Esophagus mucosa (tissue), 1 donor: ENCODE measurements around the gene GAST. TPM values are rescaled to one million over a fixed set of nuclear protein-coding genes. Genes with fewer than 3 reads are reported as not detected.
"Not testable (repeated sequence)": the region's sequence is repeated elsewhere in the genome, so short reads cannot be mapped to it uniquely, and the experiment has no call there.

Experiments
- ATAC-seq: fragments of 200-7000 bp; cut with Tn5 transposase; one replicate; pipeline ENCODE4 v1.9.1; 2020
- total RNA-seq: library from RNA; stranded (reverse); gene quantifications from one replicate; pipeline ENCODE4 v1.2.4, GENCODE V29; 2023
- donor health status: DM: yes; HTN: yes; CAD: no.

The GAST gene
- total RNA-seq, 1 donor from 2014 or later: not detected

DNA sequence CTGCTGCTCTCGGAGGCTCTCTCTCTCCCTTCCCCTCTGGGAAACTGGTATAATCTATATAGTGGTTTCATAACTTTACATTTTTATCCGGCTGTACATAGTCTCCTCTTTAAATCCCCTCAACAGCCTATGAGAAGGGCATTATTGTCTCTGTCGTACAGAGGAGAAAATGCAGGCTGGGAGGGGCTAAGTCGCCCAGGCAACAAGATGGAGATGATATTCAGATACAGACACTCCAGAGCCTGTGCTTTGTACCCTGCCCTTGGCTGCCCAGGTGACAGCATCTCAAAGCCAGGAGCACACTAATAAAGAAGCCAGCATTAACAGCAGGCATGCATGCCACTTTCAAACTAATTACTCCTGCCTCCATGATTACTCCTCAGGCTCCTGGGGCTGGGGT is 28.1 kb upstream of the GAST start:
- no peak for ATAC-seq

DNA sequence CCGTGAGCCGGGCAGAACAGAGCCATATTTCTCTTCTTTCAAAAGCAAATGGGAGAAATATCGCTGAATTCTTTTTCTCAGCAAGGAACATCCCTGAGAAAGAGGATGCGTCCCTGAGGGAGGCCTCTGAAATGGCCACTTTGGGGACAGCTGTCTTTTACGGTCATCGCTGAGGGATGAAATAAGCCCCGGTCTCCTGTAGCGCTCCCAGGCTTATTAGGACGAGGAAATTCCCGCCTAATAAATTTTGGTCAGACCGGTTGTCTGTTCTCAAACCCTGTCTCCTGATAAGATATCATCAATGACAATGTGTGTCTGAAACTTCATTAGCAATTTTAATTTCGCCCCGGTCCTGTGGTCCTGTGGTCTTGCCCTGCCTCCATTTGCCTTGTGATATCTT is 26.4 kb upstream of the GAST start:
- ATAC-seq: not testable (repeated sequence)

DNA sequence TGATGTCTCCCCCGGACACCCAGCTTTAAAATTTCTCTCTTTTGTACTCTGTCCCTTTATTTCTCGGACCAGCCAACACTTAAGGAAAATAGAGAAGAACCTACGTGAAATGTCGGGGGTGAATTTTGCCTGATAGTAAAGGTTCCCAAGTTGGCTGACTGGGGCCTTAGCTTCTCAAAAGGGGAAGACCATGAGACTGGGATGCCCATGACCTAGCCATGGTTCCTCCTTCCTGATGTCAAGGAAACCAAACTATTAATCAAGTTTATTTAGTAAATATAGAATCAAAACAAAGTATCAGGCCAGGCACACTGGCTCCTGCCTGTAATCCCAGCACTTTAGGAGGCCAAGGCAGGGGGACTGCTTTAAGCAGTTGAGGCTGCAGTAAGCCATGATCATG is 25.9 kb upstream of the GAST start:
- no peak for ATAC-seq

DNA sequence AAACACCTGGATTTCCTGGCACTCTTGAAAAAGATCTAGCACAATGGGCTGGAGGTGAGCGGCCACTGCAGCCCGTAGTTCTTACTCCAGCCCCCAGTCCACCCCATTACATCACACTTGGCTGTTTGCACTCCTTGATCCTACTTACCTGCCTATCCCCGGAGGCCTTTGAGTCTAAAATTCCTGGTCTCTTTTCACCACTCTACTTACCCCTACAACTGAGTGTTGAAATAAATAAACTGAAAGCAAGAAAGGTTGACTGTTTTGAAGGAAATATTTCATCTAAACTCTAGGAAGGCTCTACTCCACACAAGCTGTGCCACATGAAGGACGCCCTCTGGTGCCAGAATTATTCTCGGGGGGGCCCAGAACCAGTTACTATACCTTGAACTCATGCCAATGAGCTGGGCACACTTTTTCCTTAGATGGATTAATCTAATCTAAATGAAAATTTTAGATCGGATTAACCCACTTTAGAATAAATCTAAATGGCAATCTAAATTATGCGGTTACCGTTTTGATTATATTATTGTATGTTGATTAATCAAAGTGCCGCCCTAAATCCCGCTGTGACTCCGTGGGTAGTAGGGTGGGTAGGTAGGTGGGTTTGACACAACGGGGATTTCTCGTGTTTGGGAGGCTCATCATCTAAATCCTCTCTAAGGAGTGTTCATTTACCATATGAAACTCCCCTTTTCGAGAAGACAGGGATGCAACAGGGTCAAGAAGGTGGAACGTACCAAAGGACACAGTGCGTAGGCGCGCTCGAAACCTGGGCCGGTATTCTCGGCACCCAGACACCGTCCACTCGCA is 24.1 kb upstream of the GAST start:
- ATAC-seq: no peak

DNA sequence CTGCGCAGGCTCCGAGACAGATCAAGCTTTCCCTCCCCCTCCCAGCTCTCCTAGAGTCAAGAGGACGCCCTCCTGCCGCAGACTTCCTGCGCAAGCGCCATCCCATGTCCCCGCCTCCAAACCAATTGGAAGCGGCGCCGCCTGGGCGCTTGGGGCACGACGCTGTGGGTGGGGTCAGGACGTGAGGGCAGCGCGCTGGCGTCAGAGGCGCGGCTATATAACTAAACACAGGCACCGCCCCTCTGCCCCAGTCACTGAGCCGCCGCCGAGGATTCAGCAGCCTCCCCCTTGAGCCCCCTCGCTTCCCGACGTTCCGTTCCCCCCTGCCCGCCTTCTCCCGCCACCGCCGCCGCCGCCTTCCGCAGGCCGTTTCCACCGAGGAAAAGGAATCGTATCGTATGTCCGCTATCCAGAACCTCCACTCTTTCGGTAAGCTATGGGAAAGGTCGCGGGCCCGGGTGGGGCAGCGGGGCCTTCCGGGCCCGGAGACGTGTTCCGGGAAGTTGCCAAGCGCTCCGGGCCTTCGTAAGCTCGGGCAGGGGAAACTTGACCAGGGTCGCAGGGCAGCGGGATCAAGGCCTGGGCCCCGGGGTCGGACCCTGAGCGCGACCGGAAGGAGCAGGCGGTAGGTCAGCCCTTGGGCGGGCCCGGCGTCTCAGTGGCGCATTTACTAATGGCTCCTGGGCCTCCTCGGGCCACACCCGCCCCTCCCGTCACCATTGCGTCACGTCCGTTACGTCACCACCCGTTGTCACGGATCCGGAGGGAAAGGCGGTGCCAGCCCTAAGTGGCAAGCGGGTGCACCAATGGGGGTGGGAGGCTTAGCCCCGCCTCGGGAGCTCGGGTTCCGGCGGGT is 23.3 kb upstream of the GAST start, which contains the start of gene EIF1:
Gene EIF1, plus strand, starts transcription at position 245 of the 856 bp plus-strand sequence. Its CDS starts 154 bp downstream, at position 399.
- ATAC-seq: peak; percentile 86

DNA sequence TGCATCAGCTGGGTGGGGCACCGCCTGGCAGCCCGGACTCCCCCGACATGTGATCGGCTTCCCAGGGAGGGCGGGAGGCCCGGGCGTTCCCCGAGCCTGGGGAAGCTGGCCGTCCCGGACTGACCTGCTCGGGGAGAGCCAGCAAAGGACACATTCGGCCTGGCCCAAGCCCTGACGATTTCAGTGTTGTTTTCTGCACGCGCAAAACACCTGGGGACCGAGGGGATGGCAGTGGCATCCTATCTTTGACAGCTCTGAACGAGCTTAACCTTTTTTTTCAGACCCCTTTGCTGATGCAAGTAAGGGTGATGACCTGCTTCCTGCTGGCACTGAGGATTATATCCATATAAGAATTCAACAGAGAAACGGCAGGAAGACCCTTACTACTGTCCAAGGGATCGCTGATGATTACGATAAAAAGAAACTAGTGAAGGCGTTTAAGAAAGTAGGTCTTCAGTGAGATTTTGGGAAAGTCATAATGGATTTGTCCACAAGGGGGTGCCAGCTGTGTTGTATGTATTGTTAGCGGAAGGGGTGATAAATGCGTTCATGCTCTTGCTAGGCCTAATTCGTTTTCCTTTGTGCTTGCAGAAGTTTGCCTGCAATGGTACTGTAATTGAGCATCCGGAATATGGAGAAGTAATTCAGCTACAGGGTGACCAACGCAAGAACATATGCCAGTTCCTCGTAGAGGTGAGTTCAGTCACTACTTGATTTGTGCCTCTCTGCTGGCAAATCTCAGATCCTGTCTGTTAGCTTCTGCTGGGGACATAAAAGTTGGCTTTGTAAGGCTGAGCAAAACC is 22.4 kb upstream of the GAST start:
- no peak for ATAC-seq

DNA sequence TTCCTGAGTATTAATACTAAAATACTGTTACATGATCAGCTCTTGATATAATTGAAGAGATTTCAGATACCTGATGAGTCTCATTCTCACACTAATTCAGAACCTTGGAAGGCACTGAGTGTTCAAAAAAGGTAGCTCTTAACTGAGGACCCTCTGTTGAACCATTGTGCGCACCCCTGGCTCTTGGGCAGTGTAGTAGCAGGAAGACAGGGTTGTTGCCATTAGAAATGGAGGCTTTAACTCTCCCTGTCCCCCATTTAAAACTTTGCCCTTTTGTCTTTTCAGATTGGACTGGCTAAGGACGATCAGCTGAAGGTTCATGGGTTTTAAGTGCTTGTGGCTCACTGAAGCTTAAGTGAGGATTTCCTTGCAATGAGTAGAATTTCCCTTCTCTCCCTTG is 21.6 kb upstream of the GAST start:
- ATAC-seq: no peak

DNA sequence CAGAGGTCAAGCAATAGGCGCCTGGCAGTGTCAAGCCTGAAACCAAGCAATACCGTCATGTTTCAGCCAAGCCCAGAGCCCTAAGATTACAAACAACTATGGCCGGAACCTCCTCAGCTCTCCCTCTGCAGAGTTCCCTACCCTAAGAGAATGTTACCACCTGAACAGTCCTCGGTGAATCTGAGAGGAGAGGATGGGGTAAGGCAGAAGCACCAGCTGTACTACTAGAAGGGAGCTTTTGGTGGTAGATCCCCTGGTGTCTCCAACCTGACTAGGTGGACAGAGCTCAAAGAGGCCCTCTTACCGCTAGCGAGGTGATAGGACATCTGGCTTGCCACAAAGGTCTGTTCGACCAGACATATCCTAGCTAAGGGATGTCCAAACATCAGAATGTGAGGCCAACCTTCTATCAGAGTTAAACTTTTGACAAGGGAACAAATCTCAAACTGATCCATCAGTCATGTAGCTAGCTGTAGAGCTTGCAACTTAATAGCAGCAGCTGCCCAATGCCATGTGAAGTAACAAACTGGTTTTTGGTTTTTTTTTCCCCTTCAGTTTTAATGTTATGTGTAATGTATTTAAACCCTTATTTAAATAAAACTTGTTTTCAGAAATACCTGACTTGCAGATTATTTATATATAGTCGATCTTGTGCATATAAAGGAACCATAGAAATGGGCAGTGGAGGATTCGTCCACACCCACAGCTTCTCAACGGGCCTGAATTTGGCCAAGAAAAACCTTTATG is 20.9 kb upstream of the GAST start:
- no peak for ATAC-seq

DNA sequence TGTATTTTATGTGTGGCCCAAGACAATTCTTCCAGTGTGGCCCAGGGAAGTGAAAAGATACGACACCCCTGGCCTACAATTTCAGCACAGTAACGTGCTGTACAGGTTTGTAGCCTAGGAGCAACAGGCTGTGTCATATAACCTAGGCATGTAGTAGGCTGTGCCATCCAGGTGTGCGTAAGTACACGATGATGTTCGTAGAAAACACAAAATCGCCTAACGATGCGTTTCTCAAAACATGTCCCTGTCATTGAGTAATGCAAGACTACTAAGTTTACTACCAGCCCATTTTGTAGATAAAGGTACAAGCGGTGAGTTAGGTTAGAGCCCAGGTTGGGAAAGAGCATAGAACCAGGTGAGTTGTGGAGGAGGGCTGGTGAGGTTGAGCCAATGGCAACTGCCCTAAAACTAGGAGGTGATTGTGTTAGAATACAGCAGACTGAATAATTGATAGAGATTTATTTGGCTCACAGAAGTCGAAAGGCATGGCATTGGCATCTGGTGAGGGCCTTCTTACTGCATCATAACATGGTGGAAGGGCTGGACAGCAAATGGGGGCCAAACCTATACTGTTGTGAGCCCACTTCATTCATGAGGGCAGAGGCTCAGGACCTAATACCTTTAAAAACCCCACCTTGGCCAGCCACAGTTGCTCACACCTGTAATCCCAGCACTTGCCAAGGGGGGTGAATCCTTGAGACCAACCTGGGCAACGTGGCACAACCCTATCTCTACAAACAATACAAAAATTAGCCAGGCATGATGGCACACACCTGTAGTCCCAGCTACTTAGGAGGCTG is 19.2 kb upstream of the GAST start:
- ATAC-seq: no peak

DNA sequence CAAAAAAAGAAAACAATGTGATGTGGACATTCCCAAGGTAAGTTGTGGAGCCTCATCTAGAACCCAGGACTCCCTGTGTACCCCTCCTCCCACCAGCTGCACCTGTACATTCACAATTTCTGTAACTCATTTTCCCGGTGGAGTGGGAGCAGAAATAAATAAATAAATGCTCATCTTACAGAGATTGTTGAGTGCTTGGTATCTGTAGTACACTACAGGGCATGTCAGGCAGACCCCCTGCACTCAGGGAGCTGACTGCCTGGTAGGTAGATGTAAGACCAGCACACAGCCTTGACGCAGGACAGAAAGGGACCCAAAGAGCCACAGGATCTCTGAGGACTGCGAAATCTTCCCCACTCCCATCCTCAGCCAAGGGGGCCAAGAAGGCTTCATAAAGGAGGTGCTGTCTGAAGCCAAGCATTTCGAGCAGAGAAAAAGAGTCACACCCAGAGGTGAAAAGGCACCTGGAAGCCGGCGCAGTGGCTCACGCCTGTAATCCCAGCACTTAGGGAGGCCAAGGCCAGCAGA is 16.9 kb upstream of the GAST start:
- ATAC-seq: peak; percentile 8

DNA sequence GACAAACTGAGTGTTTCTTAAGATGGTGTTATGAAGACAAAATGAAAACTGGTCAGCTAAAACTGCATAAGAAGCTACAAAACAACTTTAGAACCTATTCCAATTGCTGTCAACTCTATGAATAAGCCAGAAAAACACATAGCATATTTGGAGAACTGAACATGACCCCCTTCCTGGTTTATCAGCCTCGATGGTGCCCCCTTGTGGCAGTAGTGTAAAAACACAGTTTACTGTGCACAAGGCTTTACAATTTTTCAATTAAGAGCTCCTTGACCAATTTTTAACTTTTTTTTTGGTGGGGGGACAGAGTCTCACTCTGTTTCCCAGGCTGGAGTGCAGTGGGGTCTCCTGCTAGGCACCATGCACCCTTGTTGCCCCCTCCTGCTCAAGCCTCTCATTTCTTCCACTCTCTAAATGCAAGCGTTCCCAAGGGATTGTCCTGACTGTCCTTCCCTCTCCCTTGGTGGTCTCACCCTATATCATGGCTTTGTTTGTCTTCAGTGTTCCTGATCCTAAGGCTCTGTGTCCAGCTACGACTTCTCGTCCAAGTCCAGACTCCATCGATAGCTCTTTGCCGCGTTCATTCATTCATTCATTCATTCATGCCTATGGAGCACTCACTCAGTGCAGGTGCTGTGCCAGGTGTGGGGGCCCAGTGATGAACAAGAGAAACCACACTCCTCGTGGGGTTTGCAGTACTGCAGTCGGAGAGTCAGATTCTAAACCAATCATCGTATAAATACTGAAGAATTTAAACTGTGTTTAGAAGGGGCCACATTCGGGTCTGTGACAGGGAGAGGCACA is 16.0 kb upstream of the GAST start:
- peak; percentile 24 for ATAC-seq

DNA sequence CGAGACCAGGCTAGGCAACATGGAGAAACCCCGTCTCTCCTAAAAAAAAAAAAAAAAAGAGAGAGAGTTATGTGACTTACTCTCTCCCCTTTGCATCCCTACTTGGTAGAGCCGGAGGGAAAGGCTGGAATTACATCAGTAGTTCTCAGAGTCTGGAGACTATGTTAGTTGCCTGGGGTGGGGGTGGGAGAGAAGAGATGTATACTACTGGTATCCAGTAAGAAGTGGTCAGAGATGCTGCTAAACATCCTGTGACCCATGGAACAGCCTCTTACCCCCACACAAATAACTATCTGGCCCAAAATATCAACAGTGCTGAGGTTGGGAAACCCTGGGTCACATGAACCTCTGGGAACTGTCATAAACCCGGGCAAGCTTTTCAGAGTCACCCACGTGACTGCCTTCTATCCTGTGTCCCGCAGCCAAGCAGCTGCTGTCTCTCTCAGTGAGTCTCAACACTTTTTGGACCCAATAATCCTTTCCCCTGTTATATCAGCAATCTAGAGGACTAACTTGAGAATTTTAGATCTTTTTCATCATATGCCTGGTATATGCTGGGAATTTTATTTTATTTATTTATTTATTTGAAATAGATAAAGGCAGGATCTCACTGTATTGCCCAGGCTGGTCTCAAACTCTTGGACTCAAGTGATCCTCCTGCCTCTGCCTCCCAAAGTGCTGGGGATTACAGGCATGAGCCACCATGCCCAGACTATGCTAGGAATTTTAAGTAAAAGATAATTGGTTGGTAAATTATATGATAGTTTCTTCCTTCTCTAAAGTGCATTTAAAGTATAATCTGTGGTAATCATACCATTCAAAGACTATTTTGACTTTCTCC is 14.8 kb upstream of the GAST start:
- ATAC-seq: peak; percentile 8

DNA sequence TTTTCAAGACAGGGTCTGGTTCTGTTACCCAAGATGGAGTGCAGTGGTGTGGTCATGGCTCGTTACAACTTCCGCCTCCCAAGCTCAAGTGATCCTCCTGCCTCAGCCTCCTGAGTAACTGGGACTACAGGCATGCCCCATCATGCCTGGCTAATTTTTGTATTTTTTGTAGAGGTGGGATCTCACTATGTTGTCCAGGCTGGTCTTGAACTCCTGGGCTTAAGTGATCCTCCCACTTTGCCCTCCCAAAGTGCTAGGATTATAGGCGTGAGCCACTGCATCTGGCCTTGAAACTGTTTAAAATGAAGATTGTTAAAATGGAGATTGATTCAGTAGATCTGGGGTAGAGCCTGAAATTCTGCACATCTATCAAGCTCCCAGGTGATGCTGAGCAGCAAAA is 11.3 kb upstream of the GAST start:
- ATAC-seq: not testable (repeated sequence)

DNA sequence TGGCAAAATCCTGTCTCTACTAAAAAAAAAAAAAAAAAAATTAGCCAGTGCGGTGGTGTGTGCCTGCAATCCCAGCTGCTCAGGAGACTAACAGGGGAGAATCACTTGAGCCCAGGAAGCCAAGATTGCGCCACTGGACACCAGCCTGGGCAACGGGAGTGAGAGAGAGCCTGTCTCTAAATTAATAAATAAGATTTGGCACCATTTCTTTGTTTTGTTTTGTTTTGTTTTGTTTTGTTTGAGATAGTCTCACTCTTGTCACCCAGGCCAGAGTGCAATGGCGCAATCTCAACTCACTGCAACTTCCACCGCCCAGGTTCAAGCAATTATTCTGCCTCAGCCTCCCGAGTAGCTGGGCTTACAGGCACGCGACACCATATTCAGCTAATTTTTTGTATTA is 9.4 kb upstream of the GAST start:
- ATAC-seq: no peak

DNA sequence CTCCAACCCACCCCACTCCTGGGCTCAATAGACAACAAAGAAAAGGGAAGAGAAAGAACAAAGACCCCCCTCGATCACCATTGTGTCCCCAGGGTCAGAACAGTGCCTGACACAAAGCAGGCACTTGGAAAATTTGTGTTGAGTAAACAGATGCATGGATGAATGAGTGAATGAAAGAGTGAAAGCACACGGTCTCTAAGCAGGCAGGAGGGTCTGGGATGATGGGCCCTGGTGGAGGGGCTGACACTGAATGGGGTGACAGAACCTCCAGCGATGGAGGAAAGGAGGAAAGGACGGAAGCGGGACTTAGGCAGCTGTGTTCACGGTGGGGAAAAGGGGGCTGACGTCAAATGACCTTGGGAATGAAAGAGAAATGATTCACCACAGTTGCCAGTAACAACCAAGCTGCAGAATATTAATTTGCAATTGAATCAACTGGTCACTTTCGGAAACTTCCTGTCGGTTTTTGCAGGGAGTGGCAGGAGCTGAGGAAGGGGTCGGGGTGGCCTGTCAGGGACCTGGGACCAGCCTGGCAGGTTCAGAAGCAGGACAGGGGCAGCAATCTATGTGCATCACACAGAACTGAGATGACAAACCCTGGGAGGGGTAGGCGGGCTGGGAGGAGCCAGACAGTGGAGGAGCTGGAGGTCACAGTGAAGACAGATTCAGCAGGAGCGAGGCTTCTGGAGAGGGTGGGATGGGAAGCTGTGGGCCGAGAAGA is 6.7 kb upstream of the GAST start:
- ATAC-seq: peak; percentile 21

DNA sequence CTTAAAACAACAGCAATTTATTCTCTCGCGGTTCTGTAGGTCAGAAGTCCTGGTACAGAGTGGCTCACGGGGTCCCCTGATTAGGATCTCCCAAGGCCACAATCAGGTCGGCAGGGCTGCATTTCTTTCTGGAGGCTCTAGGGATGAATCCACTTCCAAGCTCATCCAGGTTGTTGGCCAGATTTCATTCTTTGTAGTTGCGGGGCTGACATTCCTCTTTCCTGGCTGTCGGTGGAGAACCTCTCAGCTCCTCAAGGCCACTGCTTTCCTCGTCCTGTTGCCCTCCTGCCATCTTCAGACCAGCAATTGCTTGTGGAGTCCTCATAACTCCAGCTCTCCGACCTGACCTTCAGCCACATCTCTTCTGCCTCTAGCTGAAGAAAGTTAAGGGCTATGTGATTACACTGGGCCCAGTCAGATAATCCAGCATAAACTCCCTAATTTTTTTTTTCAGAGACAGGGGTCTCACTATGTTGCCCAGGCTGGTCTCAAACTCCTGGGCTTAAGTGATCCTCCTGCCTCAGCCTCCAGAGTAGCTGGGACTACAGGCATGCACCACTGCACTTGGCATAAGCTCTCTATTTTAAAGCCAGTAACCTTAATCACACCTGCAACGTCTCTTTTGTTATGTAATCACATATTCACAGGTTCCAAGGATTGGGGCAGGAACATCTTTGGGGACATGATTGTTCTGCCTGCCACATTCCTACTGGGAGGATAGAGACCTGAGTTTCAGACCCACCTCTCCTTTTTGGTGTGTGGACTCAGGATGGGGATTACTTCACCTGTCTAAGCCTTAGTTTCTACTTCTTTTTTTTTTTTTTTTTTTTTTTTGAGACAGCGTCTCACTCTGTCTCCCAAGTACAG is 4.1 kb upstream of the GAST start:
- ATAC-seq: no peak

DNA sequence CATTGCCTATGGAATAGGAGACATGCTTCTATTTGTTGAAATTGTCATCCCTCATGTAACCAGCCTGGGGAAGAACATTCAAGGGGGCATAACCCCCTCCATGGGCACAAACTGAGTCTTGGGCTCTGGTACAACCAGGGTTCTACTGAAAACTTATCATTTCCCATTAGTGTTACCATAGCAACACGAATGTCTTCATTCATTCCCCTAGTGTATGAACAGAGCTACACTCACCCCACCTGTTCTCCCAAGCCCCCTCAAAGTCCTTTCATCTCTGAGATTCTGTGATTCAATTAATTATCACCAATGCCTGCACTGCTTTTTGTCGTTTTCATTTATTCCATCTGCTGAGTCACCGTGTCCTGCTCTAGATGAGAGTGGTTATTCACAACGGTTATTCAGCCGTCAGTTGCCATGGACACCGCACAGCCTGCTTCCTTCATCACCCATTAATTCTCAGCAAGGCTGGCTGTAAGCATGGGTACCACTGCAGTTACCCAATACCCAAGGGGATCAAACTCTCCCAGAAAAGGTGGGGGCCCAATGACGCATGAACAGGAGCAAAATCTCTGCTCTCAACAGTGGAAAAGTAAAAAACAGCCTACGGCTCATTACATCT is 1.6 kb upstream of the GAST start:
- peak; percentile 25 for ATAC-seq
